HepG2 (cell line): Measurements from ENCODE around the gene NOC2L. TPM values are rescaled to one million over a fixed set of nuclear protein-coding genes. Genes with fewer than 3 reads are reported as not detected.

ENCODE experiments used
- GATAD2A ChIP-seq: IDR thresholded peaks from 2 replicates; pipeline ENCODE4 v1.6.1; 2016
- NCOA1 ChIP-seq: sonication (generic); formaldehyde crosslinking; IDR thresholded peaks from 2 replicates; pipeline ENCODE4 v1.9.0; 2021; ENCODE audit warnings: missing genetic modification reagents
- NFE2L2 ChIP-seq: fragments of 150-350 bp; IDR thresholded peaks from 2 replicates; pipeline ENCODE4 v1.6.1; 2014; ENCODE audit warnings: low read length
- NFRKB ChIP-seq: fragments of 450-650 bp; IDR thresholded peaks from 2 replicates; pipeline ENCODE4 v1.6.1; 2017
- REST ChIP-seq, 2 experiments: IDR thresholded peaks; 2 replicates each; pipeline ENCODE4 v1.6.1; 2011 to 2012; ENCODE audit warnings: low read length in 2 of 2, borderline replicate concordance in 1 of 2, low read depth in 1 of 2, mild to moderate bottlenecking in 1 of 2, moderate library complexity in 1 of 2
- SCMH1 ChIP-seq: sonication (generic); formaldehyde crosslinking; IDR thresholded peaks from 2 replicates; pipeline ENCODE4 v1.9.0; 2021; ENCODE audit warnings: missing genetic modification reagents, mild to moderate bottlenecking, borderline replicate concordance
- ZBED4 ChIP-seq: sonication (generic); formaldehyde crosslinking; IDR thresholded peaks from 2 replicates; pipeline ENCODE4 v1.4.0; 2020; ENCODE audit warnings: missing genetic modification reagents, borderline replicate concordance
- ZNF101 ChIP-seq: sonication (generic); formaldehyde crosslinking; IDR thresholded peaks from 2 replicates; pipeline ENCODE4 v1.4.0; 2020; ENCODE audit warnings: mild to moderate bottlenecking, low read depth, missing genetic modification reagents, borderline replicate concordance
- ZNF781 ChIP-seq: sonication (generic); formaldehyde crosslinking; IDR thresholded peaks from 2 replicates; pipeline ENCODE4 v1.5.1; 2020; ENCODE audit warnings: borderline replicate concordance, mild to moderate bottlenecking, missing genetic modification reagents; ENCODE audit errors: not compliant biosample characterization
- polyA plus RNA-seq, 8 experiments: library from polyadenylated mRNA; depleted of rRNA in 3 of 8; stranded (reverse) in 7 of 8; unstranded in 1 of 8; fragments of >200 nt; fragmentation: Illumina TruSeq in 4 of 8; extraction: Trizol in 4 of 8; gene quantifications; 2 replicates each; pipeline versions ENCODE4 v1.2.1 to v1.2.3, GENCODE V29; 2011 to 2016; ENCODE audit warnings: low read depth in 4 of 8, missing spikeins in 1 of 8, mixed read lengths in 1 of 8; ENCODE audit not compliant: insufficient read depth in 1 of 8
- total RNA-seq, 5 experiments: library from RNA; depleted of rRNA; stranded (reverse); fragments of >200 nt; fragmentation: Illumina TruSeq; extraction: Trizol; gene quantifications; 2 replicates each; pipeline ENCODE4 v1.2.3, GENCODE V29; 2016; ENCODE audit warnings: low read depth in 1 of 5
- TF ChIP-seq, protein P1 (sequence below): sonication (generic); formaldehyde crosslinking; IDR thresholded peaks from 2 replicates; pipeline ENCODE4 v1.5.0; 2020; ENCODE audit warnings: missing genetic modification reagents

NOC2L gene
- total and polyA plus RNA-seq, 2 of the 13 experiments (the other 11 are each of a cell fraction or from before 2014, with no cell fraction given) = 32.0 to 103 TPM

GRCh38 chr1:1005774-1006304 lies 46.8 kb upstream of the NOC2L start (continued):
- TF ChIP-seq ZBED4 (CRISPR knock-in tag) (no peak), NFRKB (no peak), GATAD2A (no peak), ZNF781 (CRISPR knock-in tag) (no peak), SCMH1 (CRISPR knock-in tag) (no peak), ZNF101 (CRISPR knock-in tag) (no peak), REST (IDR thresholded peaks at IDR 0.05; ENCODE audit: borderline replicate concordance in 1 of 2, low read depth in 1 of 2, low read length in 2 of 2) (no peak), NFE2L2 (no peak), NCOA1 (CRISPR knock-in tag) (no peak)
- TF ChIP-seq, protein P1, sequence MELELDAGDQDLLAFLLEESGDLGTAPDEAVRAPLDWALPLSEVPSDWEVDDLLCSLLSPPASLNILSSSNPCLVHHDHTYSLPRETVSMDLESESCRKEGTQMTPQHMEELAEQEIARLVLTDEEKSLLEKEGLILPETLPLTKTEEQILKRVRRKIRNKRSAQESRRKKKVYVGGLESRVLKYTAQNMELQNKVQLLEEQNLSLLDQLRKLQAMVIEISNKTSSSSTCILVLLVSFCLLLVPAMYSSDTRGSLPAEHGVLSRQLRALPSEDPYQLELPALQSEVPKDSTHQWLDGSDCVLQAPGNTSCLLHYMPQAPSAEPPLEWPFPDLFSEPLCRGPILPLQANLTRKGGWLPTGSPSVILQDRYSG = no peak
